HUDEP-2 (cell line): Measurements from ENCODE around the gene NOP14.
A peak's percentile ranks its signal among the peaks of the same experiment; 100 is the strongest.
"Not testable (repeated sequence)": the region's sequence is repeated elsewhere in the genome, so short reads cannot be mapped to it uniquely, and the experiment has no call there.

Source experiments
- DNase-seq, 76 experiments: peaks; one replicate each; lab custom pipeline; 2025; ENCODE audit not compliant: unreplicated experiment in 76 of 76; lab: John Stamatoyannopoulos, UW

NOP14 gene

DNA sequence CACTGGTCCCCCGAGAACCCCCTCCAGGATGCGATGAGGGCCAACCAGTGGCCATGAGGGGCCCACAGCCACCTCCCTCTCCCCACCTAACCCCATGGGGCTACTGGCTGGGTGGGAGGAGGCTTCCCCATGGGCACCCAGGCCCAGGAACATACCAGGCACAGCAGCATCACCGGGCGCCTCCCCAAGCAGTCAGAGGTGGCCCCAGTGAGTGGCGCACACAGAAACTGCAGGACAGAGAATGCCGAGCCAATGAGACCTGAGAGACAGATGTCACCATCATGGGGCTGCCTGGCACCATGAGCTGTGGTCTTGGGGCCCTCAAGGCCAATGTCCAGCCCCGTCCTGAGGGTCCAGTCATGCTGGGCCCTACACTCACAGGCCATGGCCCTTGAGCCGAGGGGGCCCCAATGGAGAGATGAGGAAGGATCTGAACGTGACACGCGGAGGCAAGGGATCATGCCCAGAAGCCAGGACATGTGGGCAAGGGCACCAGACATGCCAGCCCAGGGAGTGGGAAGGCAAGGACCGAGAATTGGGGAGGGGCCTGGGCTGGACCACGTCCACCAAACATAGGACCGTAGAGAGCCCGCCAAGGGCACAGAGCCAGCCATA lies 30.1 kb downstream of the NOP14 start:
- DNase-seq: peak in 1 of 76 experiments; percentile 16

DNA sequence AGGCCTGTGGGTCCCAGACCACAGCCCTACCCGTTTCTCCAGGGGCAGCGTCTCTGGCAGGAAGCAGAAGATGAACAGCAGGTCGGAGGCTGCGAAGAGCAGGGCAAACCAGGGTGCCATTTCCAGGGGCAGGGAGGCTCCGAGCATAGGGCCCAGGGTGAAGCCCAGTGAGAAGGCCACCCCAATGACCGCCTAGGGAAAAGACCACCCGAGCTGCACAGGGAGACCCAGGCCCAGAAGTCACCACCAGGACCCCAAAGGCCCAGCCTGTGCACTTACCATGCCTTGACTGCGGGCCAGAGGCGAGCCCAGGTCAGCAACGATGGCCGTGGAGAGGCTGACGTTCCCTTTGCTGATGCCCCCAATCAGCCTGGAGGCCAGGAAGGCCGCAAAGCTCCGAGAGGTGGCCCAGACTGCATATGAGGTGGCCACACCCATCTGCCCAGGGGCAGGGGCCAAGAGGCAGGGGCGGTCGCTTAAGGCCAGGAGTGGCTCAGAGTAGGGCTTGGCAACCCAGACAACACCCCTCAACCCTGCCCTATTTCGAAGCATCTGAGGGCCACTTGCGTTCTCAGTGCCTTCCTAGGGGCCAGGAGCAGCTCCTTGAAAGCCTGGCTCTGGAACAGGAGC lies 30.8 kb downstream of the NOP14 start:
- DNase-seq: peak in 2 of 76 experiments; percentile 8

- no peak for DNase-seq
These were observed 31.5 kb downstream of the NOP14 start for GRCh38 chr4:2931512-2932301.

DNA sequence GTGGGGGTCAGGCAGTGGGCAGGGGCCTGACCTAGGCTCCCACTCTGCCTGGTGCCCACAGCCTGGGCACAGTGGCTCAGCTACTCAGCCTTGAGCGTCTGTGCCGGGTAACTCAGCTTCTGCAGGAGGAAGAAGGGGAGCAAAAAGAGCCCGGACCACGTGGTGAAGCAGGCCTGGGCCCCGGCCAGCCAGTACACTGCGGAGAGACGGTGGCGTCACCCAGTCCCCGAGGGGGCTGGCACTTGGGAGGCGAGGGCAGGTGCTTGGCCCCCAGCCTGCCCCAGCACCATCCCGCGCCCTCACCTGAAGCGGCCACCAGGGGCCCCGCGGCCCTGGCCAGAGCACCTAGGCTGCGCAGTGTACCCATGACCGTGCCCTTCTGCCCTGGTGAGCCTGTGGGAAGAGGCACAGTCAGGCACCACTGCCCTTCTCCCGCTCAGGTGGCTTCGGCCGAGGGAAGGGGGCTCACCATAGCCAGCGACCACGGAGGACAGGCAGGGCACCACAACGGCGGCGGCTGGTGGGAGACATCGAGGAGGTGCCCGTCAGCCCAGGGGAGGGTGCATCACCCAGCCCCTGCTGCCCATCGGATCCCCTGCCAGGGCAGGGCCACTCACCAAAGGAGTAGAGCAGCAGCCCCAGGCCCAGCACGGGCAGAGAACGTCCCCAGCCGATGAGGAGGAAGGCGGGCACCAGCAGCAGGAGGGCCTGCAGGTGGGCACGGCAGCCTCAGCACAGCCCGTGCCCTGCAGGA lies 32.3 kb downstream of the NOP14 start:
- no peak for DNase-seq

- no peak for DNase-seq
These were observed 33.0 kb downstream of the NOP14 start for GRCh38 chr4:2930135-2930757.

DNA sequence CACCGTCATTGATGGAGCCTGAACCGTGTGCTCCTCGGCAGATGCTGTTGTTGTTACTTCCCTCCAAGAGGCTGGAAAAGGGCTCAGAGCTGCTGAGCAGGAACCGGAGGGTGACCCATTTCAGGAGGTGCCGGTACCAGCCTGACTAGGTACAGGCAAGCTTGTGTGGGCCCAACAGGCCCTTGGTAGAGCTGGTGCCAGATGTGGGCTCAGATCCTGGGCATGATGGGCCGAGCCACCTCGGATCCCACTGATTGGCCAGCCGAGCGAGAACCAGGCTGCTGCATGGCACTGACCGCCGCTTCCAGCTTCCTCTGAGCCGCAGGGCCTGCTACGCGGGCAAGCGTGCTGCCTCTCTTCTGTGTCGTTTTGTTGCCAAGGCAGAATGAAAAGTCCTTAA lies 33.7 kb downstream of the NOP14 start:
- DNase-seq: no peak

DNA sequence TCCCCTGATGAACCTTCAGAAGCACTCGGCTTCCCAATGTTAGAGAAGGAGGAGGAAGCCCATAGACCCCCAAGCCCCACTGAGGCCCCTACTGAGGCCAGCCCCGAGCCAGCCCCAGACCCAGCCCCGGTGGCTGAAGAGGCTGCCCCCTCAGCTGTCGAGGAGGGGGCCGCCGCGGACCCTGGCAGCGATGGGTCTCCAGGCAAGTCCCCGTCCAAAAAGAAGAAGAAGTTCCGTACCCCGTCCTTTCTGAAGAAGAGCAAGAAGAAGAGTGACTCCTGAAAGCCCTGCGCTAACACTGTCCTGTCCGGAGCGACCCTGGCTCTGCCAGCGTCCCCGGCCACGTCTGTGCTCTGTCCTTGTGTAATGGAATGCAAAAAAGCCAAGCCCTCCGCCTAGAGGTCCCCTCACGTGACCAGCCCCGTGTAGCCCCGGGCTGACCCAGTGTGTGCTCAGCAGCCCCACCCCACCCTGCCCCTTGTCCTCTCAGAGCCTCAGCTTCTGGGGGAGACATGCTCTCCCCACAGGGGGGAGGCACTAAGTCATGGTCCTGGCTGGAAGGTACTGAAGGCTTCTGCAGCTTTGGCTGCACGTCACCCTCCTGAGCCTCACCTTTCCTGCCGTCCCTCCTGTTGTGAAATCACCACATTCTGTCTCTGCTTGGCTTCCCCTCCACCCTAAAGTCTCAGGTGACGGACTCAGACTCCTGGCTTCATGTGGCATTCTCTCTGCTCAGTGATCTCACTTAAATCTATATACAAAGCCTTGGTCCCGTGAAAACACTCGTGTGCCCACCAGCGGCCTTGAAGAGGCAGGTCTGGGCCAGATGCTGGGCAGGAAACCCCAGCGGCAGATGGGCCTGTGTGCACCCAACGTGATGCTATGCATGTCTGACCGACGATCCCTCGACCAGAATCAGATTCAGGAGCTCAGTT lies 34.7 kb downstream of the NOP14 start:
- no peak for DNase-seq

DNA sequence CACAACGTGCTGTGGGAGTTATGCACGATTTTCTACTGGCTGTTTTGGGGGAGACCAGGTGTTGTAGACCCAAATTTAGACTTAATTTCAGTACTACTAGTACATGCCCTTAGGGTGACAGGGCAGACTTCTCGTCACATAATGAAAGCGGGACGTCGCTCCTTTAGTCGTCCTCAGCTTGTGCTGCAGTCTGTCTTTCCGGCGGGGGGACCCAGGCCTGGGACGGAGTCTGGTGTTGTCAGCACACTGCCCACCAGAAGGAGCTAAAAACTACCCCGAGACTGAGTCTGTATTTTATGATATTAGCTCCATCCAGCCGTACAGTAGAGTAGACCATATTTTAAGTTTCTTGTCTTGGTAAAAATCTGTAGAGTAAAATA lies 35.5 kb downstream of the NOP14 start:
- no peak for DNase-seq

DNA sequence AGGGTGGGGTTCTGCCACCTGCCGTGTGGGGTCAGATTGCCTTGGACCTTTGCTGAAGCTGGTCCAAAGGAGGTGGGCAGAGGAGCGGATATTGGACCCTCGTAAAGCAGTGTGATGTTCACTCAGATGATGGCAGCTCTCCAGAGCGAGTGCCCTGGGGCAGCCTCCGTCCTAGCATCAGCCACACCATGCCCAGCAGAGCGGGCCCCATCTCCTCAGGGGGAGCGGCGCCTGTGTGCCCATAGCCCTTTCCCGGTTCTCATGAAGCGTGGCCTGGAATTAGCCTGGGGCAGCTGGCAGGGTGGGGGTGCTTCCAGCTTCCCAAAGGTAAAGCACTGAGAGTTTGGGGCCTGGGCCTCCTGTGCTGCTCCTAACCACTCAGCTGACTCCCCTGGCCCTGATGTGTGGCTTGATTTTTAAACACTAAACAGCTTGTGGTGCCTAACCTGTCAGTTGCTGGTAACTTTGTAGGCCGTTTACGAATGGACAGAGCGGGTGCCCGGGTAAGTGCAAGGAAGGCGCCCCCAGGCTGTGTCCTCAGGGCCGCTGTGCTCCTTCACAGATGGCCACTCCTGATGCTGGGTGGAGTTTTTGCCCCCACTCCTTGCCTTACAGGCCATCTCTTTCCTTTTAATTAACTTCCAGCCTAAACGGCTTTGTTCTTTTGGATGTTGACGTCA lies 36.0 kb downstream of the NOP14 start:
- no peak for DNase-seq

- no peak for DNase-seq
These were observed 37.0 kb downstream of the NOP14 start for GRCh38 chr4:2925931-2926860.

GRCh38 chr4:2925496-2925895 lies 37.7 kb downstream of the NOP14 start:
- no peak for DNase-seq

- DNase-seq: no peak
These were observed 38.4 kb downstream of the NOP14 start for GRCh38 chr4:2924765-2925301.

DNA sequence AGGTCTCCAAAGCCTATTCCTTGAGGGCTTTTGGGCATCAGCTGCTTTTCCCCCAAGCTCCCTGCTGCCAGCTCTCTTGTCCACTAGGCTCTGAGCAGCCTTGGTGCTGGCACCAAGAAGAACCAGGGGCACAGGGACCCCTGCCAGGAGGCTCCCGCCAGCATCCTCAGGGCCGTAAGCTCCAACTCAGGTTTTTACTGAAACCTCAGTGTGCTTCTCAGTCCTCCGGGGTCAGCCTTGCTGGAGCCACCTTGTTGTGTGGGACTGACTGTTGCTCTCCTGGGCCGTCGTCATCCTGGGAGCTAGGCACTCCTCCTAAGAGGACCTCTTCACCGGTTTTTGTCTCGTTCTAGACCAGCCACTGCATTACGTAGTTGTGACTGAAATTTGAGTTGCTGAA lies 38.9 kb downstream of the NOP14 start:
- no peak for DNase-seq

DNA sequence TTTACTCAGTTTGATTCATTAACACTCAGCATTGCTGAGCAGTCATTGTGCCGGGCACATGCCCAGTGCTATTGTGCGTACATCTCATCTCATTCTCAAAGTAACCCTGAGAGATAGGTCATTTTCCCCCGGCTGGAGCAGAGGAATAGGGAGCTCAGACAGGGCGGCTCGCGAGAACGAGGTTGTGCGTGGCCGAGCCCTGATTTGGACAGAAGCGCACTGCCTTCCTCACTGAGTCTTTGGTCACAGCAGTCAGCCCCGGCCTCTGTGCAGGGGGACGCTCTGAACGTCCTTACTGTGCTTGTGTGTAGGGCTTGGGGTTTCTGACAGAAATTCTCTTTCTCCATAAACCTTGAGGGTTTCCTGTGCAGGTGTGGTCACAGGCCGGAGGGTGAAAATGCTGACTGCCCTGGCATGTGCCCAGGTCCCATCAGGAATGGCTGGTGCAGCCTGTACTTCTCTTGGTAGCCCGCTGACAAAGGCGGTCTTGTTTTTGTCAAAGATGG lies 39.5 kb downstream of the NOP14 start:
- DNase-seq: no peak

GRCh38 chr4:2923141-2923551 lies 40.1 kb downstream of the NOP14 start:
- no peak for DNase-seq

GRCh38 chr4:2922453-2923101 lies 40.6 kb downstream of the NOP14 start:
- peak in 45 of 76 experiments; percentile 6 to 55 (median 31) for DNase-seq

- not testable (repeated sequence) for DNase-seq
These were observed 44.5 kb downstream of the NOP14 start for GRCh38 chr4:2918714-2919113.
